Pancreas (tissue), 10 donors: ENCODE data around the gene VN1R5. TPM values are rescaled to one million over a fixed set of nuclear protein-coding genes. Genes with fewer than 3 reads are reported as not detected.
"Not testable (repeated sequence)": the region's sequence is repeated elsewhere in the genome, so short reads cannot be mapped to it uniquely, and the experiment has no call there.

Experiments used
- ATAC-seq, 4 donors: fragments of 200-7000 bp; cut with Tn5 transposase; one replicate each; pipeline versions ENCODE4 v1.8.0 to v1.9.1; 2020; ENCODE audit warnings: mild to moderate bottlenecking in 4 of 4, moderate library complexity in 4 of 4
- DNase-seq, 6 donors: peaks; one replicate each; pipeline ENCODE4 v3.0.0-alpha.2; 2020
- FAIRE-seq: peaks from 2 replicates; lab custom pipeline; 2012; peaks lifted over from hg19 to GRCh38; lab: Jason Lieb, UNC
- H3K27ac ChIP-seq, 4 donors: fragments of 200-600 bp; sonication (generic); 1 replicate in 3 of 4; 2 replicates in 1 of 4; pipeline versions ENCODE4 v1.5.0 to v1.8.0; 2020
- H3K27me3 ChIP-seq, 4 donors: fragments of 200-600 bp; one replicate each; pipeline ENCODE4 v1.8.0; 2021
- H3K36me3 ChIP-seq, 3 donors: fragments of 200-600 bp; sonication (generic) in 1 of 3; one replicate each; pipeline versions ENCODE4 v1.5.0 to v1.8.0; 2020 to 2021
- H3K4me1 ChIP-seq, 3 donors: fragments of 200-600 bp; one replicate each; pipeline ENCODE4 v1.8.0; 2021
- H3K4me3 ChIP-seq, 4 donors: fragments of 200-600 bp; sonication (generic) in 2 of 4; one replicate each; pipeline versions ENCODE4 v1.5.0 to v1.8.0; 2020 to 2021
- H3K9me3 ChIP-seq, 4 donors: fragments of 200-600 bp; one replicate each; pipeline ENCODE4 v1.8.0; 2021
- CTCF ChIP-seq, 4 donors: fragments of 200-600 bp; sonication (generic) in 3 of 4; IDR thresholded peaks; one replicate each; pipeline versions ENCODE4 v1.5.0 to v1.8.0; 2021; ENCODE audit warnings: antibody characterized with exemption in 4 of 4
- WGBS, 2 donors: extraction: QIAGEN DNeasy Blood & Tissue Kit; methylation state at CpG; one replicate each; pipeline ENCODE4 v1.1.7; 2013; 5-methylcytosine and 5-hydroxymethylcytosine counted together
- intact Hi-C, 3 donors: fragments of 100-400 bp; cut with DNase I; formaldehyde crosslinking; loops; one replicate each; pipeline versions ENCODE4 v1.11.1 to v1.14.2; 2022
- polyA plus RNA-seq, 2 donors: library from polyadenylated mRNA; stranded (reverse); fragments of 200-250 nt; gene quantifications; one replicate each; pipeline ENCODE4 v1.2.3, GENCODE V29; 2013
- total RNA-seq, 6 donors: library from RNA; stranded (reverse); fragmentation: NEBNext Ultra II Directional in 4 of 6; extraction: Animal tissue kit (Norgen Biotek cat#: 25700) in 4 of 6; gene quantifications; one replicate each; pipeline versions ENCODE4 v1.2.1 to v1.2.4, GENCODE V29; 2021 to 2023
- donor health status: healthy with polysubstance abuse.
- donor health status: DM: no; HTN: no; CAD: no; lungs with moderate emphysema.
- donor health status: DM: no; HTN: no; CAD: no.
- donor health status: control.
- donor health status: control.
- donor health status: Bipolar disorder and iron deficiency.
- donor health status: DM: yes; HTN: yes; CAD: no.
- donor health status: DM: no; HTN: no; CAD: no.
- donor health status: DM: no; HTN: no; CAD: no.
- donor health status: DM: yes; HTN: yes; CAD: no.

The VN1R5 gene
- not detected for total RNA-seq
- polyA plus RNA-seq, result not detected

- H3K36me3 ChIP-seq, intact Hi-C loops, FAIRE-seq, H3K27ac ChIP-seq, H3K4me3 ChIP-seq, H3K9me3 ChIP-seq, H3K27me3 ChIP-seq, ATAC-seq, H3K4me1 ChIP-seq, DNase-seq: not testable (repeated sequence)
- WGBS, 2 donors, result 60 to 70% methylated on average over 1 of the region's 1 CpG
These were observed at the start of gene VN1R5 for GRCh38 chr1:247255772-247256171. VN1R5 (plus strand) TSS chr1:247256072.

GRCh38 chr1:247209396-247209795, 46.5 kb upstream of the VN1R5 start:
- TF ChIP-seq CTCF (IDR thresholded peaks at IDR 0.05), result no peak

GRCh38 chr1:247210062-247210375, 45.9 kb upstream of the VN1R5 start:
- Histone ChIP-seq H3K4me1 (peaks cover 0 to 18% (median 5%) of the 10 kb centered on the region in 3 donors), H3K9me3 (no peaks in the 10 kb centered on the region), H3K27ac (peak overlapping the region; percentile 51 to 81 (median 72)), H3K4me3 (peak overlapping the region; percentile 73 to 97 (median 87)), H3K36me3 (no peaks in the 10 kb centered on the region), H3K27me3 (no peaks in the 10 kb centered on the region)
- DNase-seq (no peak), FAIRE-seq (no peak), ATAC-seq (peak; percentile 2 to 26 (median 12))
- no peak for TF ChIP-seq CTCF (IDR thresholded peaks at IDR 0.05)
- intact Hi-C loops, result no loop called here
- WGBS, 2 donors, result 2 to 3% methylated on average over 5 of the region's 5 CpGs

More at GRCh38 chr1:247209396-247209795, 46.5 kb upstream of the VN1R5 start:
- no peaks in the 10 kb centered on the region for H3K36me3 ChIP-seq
- FAIRE-seq (no peak), DNase-seq (no peak), ATAC-seq (no peak)
- no peaks in the 10 kb centered on the region for H3K9me3 ChIP-seq
- no peaks in the 10 kb centered on the region for H3K27me3 ChIP-seq
- no peak overlapping the region for H3K27ac ChIP-seq
- WGBS, 2 donors, result 13 to 30% methylated on average over 2 of the region's 2 CpGs
- H3K4me3 ChIP-seq, result peak overlapping the region in 2 of 4 donors; percentile 82 to 97
- H3K4me1 ChIP-seq, result peaks cover 0 to 18% (median 5%) of the 10 kb centered on the region in 3 donors
- intact Hi-C loops, result no loop called here

- Histone ChIP-seq H3K4me3 (peak overlapping the region; percentile 73 to 97 (median 87)), H3K9me3 (no peaks in the 10 kb centered on the region), H3K27ac (peak overlapping the region; percentile 51 to 81 (median 72)), H3K27me3 (no peaks in the 10 kb centered on the region), H3K4me1 (peaks cover 0 to 18% (median 5%) of the 10 kb centered on the region in 3 donors), H3K36me3 (no peaks in the 10 kb centered on the region)
- intact Hi-C loops, result no loop called here
- DNase-seq (peak; percentile 98), ATAC-seq (peak; percentile 100), FAIRE-seq (peak; percentile 92)
- TF ChIP-seq CTCF (IDR thresholded peaks at IDR 0.05), result no peak
- WGBS, 2 donors, result 0 to 1% methylated on average over 49 of the region's 49 CpGs
These were observed 45.3 kb upstream of the VN1R5 start for GRCh38 chr1:247210376-247211117.

GRCh38 chr1:247211339-247211738, 44.5 kb upstream of the VN1R5 start:
- DNase-seq (no peak), ATAC-seq (no peak), FAIRE-seq (no peak)
- H3K4me3 ChIP-seq, result no peak overlapping the region
- H3K27me3 ChIP-seq, result no peaks in the 10 kb centered on the region
- no peaks in the 10 kb centered on the region for H3K36me3 ChIP-seq
- TF ChIP-seq CTCF (IDR thresholded peaks at IDR 0.05), result no peak
- H3K4me1 ChIP-seq, result peaks cover 0 to 18% (median 5%) of the 10 kb centered on the region in 3 donors
- no peaks in the 10 kb centered on the region for H3K9me3 ChIP-seq
- intact Hi-C loops, result no loop called here
- 55 to 58% methylated on average over 7 of the region's 7 CpGs for WGBS, 2 donors
- H3K27ac ChIP-seq, result peak overlapping the region in 3 of 4 donors; percentile 35 to 81 (median 70)
